NCI-H2081 (cell line): ENCODE results near the gene LDLRAD1.
A peak's percentile ranks its signal among the peaks of the same experiment; 100 is the strongest.
"Not testable (repeated sequence)": the region's sequence is repeated elsewhere in the genome, so short reads cannot be mapped to it uniquely, and the experiment has no call there.

Experiments
- DNase-seq, 2 experiments: peaks; one replicate each; lab custom pipeline; 2025; lab: John Stamatoyannopoulos, UW

The LDLRAD1 gene

GRCh38 chr1:54016343-54017282, 1.4 kb downstream of the LDLRAD1 start:
- peak; percentile 15 to 48 for DNase-seq

GRCh38 chr1:54014009-54014629, 3.9 kb downstream of the LDLRAD1 start:
- no peak for DNase-seq

- no peak for DNase-seq
Measured at GRCh38 chr1:54013393-54014008, 4.5 kb downstream of the LDLRAD1 start.

- no peak for DNase-seq
Measured at GRCh38 chr1:54012863-54013262, 5.1 kb downstream of the LDLRAD1 start.

GRCh38 chr1:54012008-54012325, 6.0 kb downstream of the LDLRAD1 start:
- DNase-seq = no peak

- DNase-seq = no peak
Measured at GRCh38 chr1:54011316-54012007, 6.5 kb downstream of the LDLRAD1 start.

GRCh38 chr1:54010415-54011117, 7.4 kb downstream of the LDLRAD1 start:
- DNase-seq = no peak

DNA sequence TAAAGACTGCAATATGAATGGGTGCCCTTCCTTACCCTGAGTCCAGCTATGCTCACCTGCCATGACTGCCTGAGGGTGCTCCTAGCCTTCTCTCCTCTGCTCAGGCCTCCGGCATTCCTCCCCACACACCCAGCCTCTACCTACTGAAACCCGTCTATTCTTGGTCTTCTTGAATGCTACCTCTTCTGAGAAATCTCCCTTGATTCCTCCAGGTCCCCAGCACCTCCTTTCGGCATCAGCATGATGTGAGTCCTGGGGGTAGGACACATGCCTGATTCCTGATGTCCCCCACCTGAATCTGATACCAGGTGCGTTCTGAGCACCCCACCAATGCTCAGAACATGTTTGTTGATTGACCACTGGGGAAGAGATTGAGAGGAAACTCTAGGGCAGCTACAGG, 8.6 kb downstream of the LDLRAD1 start:
- DNase-seq = no peak

GRCh38 chr1:54008876-54009275, 9.1 kb downstream of the LDLRAD1 start:
- DNase-seq = no peak

DNA sequence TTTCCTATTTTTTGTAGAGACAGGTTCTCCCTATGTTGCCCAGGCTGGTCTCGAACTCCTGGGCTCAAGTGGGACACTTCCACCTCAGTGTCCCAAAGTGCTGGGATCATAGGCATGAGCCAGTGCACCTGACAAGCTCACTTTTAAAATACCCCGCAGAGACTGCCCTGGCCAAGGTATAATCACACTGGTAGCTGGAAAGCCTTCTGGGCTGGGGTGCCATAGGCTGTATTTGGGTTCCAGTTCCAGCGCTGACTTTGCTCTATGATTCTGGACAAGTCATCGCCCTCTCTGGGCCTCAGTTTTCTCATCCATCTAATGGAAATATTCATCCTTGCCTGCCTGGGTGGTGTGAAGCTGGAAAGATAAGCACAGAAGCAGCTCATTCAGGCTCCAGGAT, 10.4 kb downstream of the LDLRAD1 start:
- no peak for DNase-seq

- DNase-seq = no peak
Measured at GRCh38 chr1:54006508-54006907, 11.5 kb downstream of the LDLRAD1 start.

DNA sequence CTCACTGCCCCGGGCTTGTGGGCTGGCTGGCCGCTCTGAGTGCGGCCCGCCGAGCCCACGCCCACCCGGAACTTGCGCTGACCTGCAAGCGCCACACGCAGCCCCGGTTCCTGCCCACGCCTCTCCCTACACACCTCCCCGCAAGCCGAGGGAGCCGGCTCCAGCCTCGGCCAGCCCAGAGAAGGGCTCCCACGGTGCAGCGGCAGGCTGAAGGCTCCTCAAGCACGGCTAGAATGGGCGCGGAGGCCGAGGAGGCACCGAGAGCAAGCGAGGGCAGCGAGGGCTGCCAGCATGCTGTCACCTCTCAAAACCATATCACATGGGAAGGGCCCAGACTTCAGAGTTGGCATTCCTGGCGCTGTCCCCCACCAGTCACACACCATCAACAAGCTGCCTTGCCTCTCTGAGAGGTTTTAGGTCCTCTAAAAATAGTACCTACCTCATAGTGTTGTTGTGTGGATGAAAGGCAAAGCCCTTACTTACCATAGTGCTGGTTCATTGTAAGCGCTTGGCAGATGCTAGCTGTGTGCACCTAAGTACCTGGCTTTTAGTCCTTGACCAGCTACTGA, 13.4 kb downstream of the LDLRAD1 start:
- no peak for DNase-seq

DNA sequence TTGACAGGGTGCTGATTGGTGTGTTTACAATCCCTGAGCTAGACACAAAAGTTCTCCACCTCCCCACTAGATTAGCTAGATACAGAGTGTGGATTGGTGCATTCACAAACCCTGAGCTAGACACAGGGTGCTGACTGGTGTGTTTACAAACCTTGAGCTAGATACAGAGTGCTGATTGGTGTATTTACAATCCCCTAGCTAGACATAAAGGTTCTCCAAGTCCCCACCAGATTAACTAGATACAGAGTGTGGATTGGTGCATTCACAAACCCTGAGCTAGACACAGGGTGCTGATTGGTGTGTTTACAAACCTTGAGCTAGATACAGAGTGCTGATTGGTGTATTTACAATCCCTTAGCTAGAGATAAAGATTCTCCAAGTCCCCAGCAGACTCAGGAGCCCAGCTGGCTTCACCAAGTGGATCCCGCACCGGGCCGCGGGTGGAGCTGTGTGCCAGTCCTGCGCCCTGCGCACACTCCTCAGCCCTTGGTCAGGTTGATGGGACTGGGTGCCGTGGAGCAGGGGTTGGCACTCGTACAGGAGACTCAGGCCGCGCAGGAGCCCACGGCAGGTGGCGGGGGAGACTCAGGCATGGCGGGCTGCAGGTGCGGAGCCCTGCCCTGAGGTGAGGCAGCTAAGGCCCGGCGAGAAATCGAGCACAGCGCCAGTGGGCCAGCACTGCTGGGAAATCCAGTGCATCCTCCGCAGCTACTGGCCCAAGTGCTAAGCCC, 14.1 kb downstream of the LDLRAD1 start:
- not testable (repeated sequence) for DNase-seq

GRCh38 chr1:54003249-54003646, 14.7 kb downstream of the LDLRAD1 start:
- DNase-seq = no peak

DNA sequence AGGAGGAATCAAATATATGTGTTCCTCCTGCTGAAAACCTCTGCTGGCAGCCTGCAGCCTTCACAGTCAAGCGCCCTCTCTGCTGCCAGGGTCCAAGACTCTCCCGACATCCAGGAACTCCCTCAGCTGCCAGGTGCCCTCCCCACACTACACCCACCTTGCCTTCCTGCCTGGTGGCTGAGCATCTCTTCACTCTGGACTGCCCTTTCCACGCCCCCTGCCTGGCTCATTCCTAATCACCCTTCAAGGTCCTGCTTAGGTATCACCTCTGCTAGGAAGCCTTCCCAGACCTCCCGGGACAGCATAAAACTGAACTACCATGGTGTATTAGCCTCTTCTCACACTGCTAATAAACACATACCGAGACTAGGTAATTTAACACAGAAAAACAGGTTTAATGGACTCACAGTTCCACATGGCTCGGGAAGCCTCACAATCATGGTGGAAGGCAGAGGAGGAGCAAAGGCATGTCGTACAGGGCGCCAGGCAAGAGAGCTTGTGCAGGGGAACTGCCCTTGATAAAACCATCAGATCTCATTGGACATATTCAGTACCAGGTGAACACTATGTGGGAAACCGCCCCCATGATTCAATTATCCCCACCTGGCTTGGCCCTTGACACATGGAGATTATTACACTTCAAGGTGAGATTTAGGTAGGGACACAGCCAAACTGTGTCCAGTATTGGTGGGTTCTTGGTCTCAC, 15.3 kb downstream of the LDLRAD1 start:
- no peak for DNase-seq

DNA sequence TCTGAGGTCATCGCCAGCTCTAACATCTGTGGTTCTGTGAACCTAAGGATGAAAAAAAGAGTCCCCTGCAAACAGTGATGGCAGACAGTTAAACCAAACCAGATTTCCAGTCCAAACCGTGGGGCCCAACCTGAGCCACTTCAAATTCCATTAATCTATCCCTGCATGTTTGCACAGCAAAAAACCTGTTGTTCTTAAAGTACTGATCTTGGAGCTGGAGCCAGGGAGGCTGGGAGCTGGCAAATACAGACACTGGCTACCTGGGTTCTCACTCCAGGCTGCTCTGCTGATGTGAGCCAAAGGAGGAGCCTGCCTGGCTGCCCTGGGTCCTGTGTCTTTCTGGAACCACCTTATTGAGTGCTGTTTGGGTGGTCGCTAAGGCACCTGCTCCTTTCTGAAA, 16.4 kb downstream of the LDLRAD1 start:
- peak; percentile 6 to 40 for DNase-seq

DNA sequence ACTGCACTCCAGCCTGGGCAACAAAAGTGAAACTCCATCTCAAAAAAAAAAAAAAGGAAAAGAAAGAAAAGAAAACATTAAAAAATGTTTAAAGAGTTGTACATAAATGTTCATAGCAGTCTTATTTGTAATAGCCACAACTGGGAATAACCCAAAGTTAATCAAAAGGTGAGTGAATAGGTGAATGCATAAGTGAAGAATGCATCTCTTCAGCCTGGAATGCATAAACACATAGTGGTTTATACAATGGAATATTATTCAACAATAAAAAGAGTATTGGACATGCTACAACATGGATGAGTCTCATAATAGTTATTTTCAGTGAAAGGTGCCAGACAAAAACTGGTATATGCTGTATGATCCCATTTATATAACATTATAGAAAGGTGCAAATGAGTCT, 18.1 kb downstream of the LDLRAD1 start:
- DNase-seq = no peak

GRCh38 chr1:53998223-53998622, 19.8 kb downstream of the LDLRAD1 start:
- DNase-seq = no peak

DNA sequence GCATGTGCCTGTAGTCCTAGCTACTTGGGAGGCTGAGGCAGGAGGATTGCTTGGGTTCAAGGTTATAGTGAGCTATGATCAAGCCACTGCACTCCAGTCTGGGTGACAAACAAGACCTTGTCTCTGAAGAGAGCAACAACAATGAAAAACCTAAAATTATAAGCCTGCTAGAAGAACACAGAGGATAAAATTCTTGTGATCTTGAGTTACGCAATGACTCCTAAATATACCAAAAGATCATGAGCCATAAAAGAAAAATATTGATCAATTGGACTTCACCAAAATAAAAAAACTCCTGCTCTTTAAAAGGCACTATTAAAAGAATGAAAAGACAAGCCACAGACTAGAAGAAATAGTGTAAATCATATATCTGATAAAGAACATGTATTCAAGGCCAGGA, 22.3 kb downstream of the LDLRAD1 start:
- DNase-seq = no peak

- not testable (repeated sequence) for DNase-seq
Measured at GRCh38 chr1:53994516-53994915, 23.5 kb downstream of the LDLRAD1 start.
